GM12872 (cell line): ENCODE results near the gene HIP1.

Experiments used
- TF ChIP-seq, protein P1 (sequence below): IDR thresholded peaks from 3 replicates; pipeline ENCODE4 v1.5.1; 2011; ENCODE audit warnings: low read depth, mild to moderate bottlenecking, low read length, moderate library complexity; ENCODE audit not compliant: insufficient read depth

Gene HIP1

DNA sequence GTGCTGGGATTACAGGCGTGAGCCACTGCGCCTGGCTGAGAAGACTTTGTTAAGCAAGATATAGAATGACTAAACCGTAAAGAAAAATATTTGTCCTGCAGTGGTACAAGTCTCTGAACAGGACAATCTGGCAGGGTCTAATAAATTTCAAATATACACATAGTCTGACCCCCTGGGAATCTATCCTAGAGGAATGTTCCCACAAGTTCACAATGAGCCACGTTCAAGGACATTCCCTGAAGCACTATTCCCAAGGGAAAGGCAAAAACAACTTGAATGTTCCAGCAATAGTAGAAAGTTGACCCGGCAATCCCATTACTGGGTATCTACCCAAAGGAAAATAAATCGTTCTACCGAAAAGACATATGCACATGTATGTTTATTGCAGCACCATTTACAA, 82.0 kb downstream of the HIP1 start:
- TF ChIP-seq, protein P1, sequence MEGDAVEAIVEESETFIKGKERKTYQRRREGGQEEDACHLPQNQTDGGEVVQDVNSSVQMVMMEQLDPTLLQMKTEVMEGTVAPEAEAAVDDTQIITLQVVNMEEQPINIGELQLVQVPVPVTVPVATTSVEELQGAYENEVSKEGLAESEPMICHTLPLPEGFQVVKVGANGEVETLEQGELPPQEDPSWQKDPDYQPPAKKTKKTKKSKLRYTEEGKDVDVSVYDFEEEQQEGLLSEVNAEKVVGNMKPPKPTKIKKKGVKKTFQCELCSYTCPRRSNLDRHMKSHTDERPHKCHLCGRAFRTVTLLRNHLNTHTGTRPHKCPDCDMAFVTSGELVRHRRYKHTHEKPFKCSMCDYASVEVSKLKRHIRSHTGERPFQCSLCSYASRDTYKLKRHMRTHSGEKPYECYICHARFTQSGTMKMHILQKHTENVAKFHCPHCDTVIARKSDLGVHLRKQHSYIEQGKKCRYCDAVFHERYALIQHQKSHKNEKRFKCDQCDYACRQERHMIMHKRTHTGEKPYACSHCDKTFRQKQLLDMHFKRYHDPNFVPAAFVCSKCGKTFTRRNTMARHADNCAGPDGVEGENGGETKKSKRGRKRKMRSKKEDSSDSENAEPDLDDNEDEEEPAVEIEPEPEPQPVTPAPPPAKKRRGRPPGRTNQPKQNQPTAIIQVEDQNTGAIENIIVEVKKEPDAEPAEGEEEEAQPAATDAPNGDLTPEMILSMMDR: no peak

DNA sequence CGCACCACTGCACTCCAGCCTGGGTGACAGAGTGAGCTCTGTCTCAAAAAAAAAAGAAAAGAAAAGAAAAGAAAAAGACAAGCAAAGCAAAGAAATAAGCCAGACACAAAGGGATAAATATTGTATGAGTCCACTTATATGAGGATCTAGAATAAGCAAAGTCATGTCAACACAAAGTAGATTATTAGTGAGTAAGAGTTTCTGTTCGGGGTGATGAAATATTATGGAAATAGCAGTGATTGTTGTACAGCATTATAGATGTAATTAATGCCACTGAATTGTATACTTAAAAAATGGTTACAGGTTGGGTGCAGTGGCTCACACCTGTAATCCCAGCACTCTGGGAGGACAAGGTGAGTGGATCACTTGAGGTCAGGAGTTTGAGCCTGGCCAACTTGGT, 83.2 kb downstream of the HIP1 start:
- TF ChIP-seq, protein P1: no peak

DNA sequence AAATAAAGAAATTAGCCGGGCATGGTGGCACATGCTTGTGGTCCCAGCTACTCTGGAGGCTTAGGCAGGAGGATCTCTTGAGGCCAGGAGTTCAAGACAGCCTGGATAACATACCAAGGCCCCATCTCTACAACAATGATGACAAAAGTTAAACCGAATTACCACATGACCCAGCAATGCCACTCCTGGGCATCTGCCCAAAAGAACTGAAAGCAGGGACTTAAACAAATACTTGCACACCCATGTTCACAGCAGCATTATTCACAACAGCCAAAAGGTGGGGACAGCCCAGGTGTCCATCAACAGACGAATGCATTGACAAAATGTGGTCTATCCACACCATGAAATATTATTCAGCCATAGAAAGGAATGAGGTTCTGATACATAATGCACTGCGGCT, 83.9 kb downstream of the HIP1 start:
- TF ChIP-seq, protein P1: no peak

DNA sequence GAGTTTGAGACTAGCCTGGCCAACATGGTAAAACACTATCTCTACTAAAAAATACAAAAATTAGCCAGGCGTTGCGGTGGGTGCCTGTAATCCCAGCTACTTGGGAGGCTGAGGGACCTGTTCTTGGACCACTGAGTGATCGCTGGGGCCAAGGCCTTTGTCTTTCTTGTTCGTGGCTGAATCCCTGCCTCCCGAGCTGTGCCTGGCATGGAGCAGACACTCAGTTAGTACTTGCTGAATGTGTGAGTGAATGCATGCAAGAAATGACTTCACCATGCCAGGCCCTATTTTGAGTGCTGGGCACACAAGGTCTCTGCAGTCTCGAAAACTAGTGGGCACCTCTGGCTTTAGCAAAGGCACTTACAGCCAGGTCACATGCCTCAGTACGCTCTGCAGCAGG, 85.1 kb downstream of the HIP1 start:
- TF ChIP-seq, protein P1: no peak

DNA sequence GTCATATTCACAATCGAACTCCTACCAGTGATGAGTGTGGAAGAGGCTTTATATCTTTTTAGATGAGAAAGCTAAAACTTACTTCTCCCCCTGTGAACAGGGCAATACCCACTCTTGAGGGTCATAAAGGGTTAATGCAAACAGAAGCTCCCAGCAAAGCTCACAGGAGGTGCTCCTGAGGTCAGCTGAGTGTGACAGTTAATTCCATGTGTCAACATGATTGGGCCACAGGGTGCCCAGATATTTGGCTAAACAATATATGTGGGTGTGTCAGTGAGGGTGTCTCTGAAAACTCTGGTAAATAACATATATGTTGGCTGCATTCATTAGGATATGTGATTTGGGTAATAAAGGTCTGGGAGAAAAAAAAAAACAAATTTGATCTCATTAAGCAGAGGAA, 86.0 kb downstream of the HIP1 start:
- TF ChIP-seq, protein P1: no peak

DNA sequence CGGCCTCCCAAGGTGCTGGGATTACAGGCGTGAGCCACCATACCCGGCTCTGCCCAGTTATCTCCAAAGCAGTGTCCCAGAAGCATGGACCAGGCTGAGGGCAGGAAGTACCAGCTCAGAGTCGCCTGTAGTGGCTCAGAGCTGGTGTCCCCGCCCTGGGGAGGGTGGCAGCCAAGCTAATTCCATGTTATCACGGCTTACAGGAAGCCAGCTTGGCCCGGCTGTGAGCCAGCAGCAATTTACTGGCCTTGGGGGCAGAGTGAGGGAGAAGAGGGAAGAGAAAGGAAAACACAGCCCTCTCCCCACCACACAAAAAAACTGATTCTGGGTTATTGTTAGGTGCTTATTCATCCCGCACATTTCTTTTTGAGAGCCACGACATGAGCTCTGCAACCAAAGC, 88.1 kb downstream of the HIP1 start:
- TF ChIP-seq, protein P1: no peak

DNA sequence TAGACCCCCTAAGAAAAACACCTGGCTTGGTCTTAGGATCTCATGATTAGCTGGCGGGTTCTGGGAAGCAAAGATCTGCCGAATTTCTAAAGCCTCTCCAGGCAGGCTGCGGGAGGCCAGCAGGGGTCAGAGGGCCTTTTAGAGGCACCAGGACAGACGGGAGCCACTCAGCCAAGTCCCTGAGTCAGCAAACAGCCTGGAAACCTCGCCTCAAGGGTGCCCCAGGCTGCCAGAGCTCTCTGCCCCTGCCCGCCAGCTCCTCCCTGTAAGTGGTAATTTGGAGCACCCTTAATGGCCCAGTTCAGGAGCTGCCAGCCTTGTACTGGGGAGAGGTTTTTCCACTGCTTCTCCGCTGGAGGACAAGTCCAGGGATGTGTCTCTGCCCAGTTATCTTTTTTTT, 88.7 kb downstream of the HIP1 start:
- TF ChIP-seq, protein P1: no peak

DNA sequence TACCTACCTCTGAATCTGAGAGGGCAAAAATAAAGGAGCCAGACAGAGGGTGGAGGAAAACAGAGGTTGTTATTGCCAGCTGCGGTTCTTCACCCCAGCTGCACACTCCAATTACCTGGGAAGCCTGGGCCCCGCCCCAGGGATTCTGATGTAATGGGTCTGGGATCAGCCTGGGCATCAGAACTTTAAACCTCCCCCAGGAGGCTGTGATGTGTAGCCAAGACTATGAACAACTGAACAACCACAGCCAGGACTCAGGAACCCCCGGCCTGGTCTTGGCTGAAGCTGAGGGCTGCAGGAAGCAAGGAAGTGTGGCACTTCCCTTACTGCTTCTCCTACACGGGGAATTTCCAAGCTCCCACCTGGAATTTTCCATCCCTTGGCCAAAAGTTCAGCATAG, 89.3 kb downstream of the HIP1 start:
- TF ChIP-seq, protein P1: no peak
